ENCODE measurements around the gene CPT1C. TPM values are rescaled to one million over a fixed set of nuclear protein-coding genes. Genes with fewer than 3 reads are reported as not detected.

The CPT1C gene
- total and polyA plus RNA-seq, 2 of the 8 experiments (the other 6 are each of a cell fraction or from before 2014, with no cell fraction given) = 79.6 to 91.8 TPM

DNA sequence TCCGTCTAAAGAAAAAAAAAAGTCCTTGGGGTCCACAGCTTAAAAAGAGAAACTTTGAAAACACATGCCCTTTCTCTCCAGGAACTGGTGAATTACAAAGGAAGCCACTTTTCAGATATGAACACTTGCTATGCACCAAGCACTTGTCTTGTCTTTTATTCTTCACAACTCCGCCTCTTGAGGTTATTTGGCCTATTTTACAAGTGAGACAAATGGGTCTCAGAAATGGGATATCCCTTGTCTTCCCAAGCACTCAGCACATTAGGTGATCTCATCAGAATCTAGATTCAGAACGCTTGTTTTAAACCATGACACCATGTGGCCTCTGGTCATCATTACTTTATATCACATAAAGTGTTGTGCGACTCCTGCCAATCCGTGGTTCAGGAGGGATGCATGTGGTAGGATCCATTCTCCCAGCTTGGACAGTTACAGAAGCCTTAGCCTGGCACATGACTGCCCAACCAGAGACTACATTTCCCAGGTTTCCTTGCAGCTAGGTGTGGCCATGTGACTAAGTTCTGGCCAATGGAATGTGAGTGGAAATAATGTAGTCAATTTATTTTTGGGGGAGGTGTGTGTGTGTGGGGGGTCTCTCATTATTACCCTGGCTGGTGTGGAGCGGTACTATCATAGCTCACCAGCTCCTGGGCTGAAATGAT lies 58.3 kb downstream of the CPT1C start (continued):
- TF ChIP-seq, protein P1, sequence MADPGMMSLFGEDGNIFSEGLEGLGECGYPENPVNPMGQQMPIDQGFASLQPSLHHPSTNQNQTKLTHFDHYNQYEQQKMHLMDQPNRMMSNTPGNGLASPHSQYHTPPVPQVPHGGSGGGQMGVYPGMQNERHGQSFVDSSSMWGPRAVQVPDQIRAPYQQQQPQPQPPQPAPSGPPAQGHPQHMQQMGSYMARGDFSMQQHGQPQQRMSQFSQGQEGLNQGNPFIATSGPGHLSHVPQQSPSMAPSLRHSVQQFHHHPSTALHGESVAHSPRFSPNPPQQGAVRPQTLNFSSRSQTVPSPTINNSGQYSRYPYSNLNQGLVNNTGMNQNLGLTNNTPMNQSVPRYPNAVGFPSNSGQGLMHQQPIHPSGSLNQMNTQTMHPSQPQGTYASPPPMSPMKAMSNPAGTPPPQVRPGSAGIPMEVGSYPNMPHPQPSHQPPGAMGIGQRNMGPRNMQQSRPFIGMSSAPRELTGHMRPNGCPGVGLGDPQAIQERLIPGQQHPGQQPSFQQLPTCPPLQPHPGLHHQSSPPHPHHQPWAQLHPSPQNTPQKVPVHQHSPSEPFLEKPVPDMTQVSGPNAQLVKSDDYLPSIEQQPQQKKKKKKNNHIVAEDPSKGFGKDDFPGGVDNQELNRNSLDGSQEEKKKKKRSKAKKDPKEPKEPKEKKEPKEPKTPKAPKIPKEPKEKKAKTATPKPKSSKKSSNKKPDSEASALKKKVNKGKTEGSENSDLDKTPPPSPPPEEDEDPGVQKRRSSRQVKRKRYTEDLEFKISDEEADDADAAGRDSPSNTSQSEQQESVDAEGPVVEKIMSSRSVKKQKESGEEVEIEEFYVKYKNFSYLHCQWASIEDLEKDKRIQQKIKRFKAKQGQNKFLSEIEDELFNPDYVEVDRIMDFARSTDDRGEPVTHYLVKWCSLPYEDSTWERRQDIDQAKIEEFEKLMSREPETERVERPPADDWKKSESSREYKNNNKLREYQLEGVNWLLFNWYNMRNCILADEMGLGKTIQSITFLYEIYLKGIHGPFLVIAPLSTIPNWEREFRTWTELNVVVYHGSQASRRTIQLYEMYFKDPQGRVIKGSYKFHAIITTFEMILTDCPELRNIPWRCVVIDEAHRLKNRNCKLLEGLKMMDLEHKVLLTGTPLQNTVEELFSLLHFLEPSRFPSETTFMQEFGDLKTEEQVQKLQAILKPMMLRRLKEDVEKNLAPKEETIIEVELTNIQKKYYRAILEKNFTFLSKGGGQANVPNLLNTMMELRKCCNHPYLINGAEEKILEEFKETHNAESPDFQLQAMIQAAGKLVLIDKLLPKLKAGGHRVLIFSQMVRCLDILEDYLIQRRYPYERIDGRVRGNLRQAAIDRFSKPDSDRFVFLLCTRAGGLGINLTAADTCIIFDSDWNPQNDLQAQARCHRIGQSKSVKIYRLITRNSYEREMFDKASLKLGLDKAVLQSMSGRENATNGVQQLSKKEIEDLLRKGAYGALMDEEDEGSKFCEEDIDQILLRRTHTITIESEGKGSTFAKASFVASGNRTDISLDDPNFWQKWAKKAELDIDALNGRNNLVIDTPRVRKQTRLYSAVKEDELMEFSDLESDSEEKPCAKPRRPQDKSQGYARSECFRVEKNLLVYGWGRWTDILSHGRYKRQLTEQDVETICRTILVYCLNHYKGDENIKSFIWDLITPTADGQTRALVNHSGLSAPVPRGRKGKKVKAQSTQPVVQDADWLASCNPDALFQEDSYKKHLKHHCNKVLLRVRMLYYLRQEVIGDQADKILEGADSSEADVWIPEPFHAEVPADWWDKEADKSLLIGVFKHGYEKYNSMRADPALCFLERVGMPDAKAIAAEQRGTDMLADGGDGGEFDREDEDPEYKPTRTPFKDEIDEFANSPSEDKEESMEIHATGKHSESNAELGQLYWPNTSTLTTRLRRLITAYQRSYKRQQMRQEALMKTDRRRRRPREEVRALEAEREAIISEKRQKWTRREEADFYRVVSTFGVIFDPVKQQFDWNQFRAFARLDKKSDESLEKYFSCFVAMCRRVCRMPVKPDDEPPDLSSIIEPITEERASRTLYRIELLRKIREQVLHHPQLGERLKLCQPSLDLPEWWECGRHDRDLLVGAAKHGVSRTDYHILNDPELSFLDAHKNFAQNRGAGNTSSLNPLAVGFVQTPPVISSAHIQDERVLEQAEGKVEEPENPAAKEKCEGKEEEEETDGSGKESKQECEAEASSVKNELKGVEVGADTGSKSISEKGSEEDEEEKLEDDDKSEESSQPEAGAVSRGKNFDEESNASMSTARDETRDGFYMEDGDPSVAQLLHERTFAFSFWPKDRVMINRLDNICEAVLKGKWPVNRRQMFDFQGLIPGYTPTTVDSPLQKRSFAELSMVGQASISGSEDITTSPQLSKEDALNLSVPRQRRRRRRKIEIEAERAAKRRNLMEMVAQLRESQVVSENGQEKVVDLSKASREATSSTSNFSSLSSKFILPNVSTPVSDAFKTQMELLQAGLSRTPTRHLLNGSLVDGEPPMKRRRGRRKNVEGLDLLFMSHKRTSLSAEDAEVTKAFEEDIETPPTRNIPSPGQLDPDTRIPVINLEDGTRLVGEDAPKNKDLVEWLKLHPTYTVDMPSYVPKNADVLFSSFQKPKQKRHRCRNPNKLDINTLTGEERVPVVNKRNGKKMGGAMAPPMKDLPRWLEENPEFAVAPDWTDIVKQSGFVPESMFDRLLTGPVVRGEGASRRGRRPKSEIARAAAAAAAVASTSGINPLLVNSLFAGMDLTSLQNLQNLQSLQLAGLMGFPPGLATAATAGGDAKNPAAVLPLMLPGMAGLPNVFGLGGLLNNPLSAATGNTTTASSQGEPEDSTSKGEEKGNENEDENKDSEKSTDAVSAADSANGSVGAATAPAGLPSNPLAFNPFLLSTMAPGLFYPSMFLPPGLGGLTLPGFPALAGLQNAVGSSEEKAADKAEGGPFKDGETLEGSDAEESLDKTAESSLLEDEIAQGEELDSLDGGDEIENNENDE (IDR thresholded peaks at IDR 0.05; ENCODE audit: insufficient replicate concordance, low read length) = no peak
- no peak for TF ChIP-seq BACH1 (IDR thresholded peaks at IDR 0.05; ENCODE audit: low read length)
- TF ChIP-seq, protein P2, sequence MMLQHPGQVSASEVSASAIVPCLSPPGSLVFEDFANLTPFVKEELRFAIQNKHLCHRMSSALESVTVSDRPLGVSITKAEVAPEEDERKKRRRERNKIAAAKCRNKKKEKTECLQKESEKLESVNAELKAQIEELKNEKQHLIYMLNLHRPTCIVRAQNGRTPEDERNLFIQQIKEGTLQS (IDR thresholded peaks at IDR 0.05; ENCODE audit: insufficient read depth, low read depth, low read length) = peak; percentile 89
- TF ChIP-seq, protein P3, sequence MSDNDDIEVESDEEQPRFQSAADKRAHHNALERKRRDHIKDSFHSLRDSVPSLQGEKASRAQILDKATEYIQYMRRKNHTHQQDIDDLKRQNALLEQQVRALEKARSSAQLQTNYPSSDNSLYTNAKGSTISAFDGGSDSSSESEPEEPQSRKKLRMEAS (IDR thresholded peaks at IDR 0.05) = peak; percentile 57
- peak; percentile 62; the same call in 1 of the 2 replicates for TF ChIP-seq CHD2 (IDR thresholded peaks at IDR 0.05; ENCODE audit: low read length)

Measured in H1 (cell line).